ENCODE data around the gene SDF4.

GRCh38 chr1:1205769-1206375 lies 25.9 kb downstream of the SDF4 start:
- TF ChIP-seq SP1 (IDR thresholded peaks at IDR 0.05) = no peak
- no peak for TF ChIP-seq FOXM1 (IDR thresholded peaks at IDR 0.05; ENCODE audit: borderline replicate concordance)
- no peak for TF ChIP-seq SUZ12 (IDR thresholded peaks at IDR 0.05)
- TF ChIP-seq ZNF384 (IDR thresholded peaks at IDR 0.05) = no peak
